Left kidney (tissue), 2 donors: ENCODE measurements around the gene HTR7. TPM values are rescaled to one million over a fixed set of nuclear protein-coding genes. Genes with fewer than 3 reads are reported as not detected.

Experiments
- DNase-seq: peaks from one replicate; pipeline ENCODE4 v3.0.0-alpha.2; 2013
- polyA plus RNA-seq: library from polyadenylated mRNA; unstranded; fragments of 120-200 nt; gene quantifications from one replicate; pipeline ENCODE4 v1.2.1, GENCODE V29; 2013; ENCODE audit not compliant: insufficient read length

The HTR7 gene
- polyA plus RNA-seq, 1 donor, result 0.53 TPM

DNA sequence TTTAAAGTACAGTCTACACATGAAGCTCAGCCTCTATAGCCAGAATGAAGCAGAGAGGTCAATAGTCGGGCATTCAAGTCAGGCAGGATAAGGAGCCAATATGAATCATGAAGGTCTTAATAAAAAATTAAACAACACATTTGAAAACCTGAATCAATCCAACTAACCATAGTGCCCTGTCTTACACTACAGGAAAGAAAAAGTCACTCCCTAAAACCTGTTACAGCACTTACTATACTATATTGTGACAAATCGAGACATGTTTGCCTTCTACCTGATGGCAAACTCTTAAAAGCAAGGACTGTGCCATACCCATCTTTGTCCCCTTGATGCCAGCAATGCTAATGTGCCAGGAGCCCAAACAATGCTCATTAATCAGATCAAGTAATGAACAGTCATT is 117.6 kb downstream of the HTR7 start:
- DNase-seq, result no peak

DNA sequence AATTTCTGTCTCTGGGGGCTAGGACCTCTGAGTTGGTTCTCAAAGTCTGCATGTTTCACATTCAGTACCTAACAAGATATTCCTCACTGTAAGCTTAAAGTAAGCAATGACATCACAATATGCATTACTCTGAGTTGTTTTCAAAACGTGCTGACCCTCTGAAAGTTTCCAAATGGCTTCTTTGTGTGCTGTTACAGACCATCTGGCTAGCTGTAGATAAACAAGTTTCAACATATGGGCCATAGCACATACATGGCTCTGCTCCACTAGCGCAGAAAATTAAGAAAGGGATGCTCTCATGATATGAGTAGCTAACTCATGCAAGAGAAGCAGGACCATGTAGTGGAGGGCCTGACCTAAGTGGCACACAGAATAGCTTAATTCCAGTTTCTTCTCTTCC is 119.0 kb downstream of the HTR7 start:
- DNase-seq, result no peak

DNA sequence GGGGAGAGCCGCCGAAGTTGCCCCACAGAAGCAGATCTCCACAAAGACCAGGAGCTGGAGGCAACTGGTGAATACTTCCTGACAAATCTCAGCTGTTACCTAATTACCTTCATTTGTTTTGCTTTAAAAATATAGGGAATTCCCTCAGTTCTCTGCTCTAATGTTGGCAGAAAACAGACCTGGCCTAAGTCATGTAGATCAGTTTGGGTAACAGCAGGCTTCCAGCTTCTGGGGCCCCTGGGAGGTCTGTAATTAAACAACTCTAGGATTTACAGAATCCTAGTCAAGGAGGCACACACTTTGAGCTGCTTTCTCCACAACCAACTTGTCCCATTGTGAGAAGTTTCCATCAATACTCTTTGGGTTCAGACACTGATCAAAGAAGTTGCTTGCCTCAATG is 123.4 kb downstream of the HTR7 start:
- no peak for DNase-seq

DNA sequence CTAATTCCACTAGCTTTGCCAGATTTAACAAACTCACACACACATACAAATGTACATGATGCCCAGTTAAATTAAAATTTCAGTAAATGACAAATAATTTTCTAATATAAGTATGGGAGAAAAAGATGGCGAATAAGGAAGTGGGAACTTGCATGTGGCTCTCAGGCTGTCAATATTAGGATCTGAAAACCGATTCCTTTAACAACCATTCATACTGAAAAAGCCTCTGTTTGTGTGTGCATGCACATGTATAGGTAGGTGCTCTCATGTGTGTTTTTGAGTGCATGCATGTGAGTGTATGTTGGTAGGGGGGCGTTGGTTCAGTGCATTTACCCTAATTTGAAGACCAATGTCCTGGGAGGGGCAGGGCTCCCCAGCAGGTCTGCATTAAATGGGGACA is 125.3 kb downstream of the HTR7 start:
- DNase-seq, result no peak

DNA sequence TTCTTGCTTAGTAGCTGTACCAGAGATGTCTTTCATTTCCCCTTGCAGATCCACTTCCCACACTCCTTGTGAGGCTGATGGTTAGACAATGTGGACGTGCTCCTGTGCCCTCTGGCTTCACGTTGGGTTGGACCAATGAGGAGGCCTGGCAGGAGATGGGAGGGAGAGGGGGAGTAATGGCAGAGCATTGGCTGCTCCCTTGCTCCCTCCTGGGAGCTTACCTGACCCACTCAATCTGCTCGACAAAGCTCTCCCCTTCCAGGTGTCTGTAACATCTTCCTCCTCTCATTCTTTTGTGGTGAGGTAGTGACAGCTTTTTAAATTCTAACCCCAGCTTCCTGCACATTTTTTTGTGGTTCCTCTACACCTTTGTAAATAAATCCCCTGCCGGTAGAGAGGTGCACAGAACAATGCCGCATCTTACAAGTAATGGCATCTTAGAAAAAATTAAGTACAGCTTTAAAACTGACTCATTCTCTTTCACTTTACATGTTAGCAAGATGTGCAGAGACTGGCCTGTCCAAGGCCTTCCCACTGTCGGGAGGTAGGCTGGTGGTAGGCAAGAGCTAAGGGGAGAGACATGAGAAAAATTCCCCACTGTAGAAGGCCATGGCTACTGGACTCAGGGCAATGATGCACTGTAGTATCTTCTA is 134.3 kb downstream of the HTR7 start:
- DNase-seq, result no peak

DNA sequence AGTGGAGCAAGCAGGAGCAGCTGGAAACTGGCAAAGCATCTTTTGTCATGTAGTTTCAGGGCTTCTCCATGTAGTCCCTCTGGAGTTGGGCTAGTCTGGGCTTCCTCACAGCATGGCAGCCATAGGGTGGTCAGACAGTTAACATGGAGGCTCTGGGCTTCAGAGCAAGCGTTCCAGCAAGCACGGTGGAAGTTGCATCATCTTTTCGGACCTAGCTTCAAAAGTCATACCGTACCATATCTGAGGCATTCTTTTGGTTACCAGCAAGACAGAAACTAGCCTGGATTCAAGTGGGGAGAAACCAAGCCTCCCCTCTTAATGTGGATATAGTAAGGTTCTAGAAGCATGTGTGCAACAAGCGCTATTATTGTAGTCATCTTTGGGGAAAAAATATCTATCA is 135.0 kb downstream of the HTR7 start:
- DNase-seq, result no peak

DNA sequence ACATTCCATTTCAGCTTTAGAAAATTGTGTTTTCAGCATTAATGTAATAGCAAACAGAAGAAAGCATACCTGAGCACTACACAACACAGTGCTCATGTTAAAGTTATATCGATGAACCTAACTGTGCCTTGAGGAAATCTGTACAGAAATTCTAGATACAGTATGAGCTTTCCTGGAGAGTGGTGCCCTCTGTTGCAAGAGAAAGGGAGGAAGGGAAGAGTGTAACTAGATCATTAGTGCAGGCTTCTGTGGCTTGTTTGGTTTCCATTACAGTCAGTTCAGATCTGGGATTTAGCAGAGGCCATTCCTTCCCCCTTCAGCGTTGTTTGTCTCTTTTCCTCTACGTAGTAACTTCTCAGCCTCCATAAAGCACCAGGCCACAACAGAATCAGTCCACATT is 139.7 kb downstream of the HTR7 start:
- no peak for DNase-seq

DNA sequence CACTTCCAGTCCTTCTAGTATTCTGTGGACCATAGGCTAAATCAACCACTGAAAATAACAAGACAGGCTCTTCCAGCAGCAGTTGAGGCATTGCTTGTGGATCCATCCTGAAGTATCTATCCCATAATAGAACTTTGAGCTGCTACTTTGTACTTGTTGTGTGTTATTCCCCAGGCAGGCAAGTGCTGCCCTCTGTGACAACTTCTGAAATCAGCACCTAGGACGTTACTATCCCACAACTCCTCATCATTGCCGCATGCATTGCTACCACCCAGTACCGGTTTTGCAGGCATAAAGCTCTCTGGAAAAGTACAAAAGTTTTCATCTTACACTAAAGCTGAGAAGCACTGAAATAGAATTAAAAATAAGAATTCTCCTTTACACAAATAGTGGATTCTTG is 145.3 kb downstream of the HTR7 start:
- no peak for DNase-seq

DNA sequence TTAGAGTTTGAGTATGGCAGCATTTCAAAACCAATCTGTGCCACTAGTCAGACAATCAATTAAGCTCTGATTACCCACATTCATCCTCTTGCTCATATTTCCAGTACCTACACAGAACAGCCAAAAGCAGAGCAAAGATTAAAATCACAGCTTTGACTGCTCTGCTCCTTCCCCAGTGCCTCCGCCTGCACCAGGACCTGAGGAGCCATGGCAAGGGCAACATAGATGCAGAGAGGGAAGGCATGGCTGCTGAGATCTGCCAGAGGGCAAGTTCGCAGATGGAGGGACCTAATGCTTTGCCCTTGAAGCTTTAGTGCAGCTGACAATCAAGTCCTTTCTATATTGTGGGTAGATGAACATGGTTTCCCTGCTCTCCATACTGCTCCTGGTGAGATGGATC is 148.1 kb downstream of the HTR7 start:
- no peak for DNase-seq

DNA sequence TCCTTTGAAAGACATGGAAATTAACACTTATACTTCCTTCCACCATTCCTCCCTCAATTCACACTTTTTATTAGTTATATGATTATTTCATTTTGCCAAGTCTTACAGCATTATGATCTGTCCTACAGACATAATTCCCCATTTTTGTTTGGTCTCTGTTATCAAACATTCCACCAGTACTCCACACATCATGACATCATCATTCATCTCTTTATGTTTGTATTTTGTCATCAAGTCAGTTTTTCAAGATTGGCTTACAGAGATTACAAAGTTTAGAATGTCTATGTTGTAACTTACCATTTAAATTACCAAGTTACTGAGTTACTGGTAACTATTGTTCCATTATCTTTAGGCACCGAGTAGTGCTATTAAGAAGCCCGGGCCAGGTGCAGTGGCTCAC is 150.2 kb downstream of the HTR7 start:
- no peak for DNase-seq

DNA sequence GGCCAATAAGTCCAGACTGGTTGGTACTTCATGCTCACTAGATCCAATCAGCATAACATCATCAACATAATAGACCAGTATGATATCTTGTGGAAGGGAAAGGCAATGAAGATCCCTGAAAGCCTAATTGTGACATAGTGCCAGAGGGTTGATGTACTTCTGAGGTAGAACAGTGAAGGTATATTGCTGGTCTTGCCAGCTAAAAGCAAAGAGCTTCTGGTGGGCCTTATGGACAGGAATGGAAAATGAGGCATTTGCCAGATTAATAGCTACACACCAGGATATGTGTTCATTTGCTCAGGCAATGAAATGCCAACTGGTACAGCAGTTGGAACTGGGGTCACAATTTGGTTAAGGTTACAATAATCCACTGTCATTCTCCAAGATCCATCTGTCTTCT is 156.4 kb downstream of the HTR7 start:
- no peak for DNase-seq

DNA sequence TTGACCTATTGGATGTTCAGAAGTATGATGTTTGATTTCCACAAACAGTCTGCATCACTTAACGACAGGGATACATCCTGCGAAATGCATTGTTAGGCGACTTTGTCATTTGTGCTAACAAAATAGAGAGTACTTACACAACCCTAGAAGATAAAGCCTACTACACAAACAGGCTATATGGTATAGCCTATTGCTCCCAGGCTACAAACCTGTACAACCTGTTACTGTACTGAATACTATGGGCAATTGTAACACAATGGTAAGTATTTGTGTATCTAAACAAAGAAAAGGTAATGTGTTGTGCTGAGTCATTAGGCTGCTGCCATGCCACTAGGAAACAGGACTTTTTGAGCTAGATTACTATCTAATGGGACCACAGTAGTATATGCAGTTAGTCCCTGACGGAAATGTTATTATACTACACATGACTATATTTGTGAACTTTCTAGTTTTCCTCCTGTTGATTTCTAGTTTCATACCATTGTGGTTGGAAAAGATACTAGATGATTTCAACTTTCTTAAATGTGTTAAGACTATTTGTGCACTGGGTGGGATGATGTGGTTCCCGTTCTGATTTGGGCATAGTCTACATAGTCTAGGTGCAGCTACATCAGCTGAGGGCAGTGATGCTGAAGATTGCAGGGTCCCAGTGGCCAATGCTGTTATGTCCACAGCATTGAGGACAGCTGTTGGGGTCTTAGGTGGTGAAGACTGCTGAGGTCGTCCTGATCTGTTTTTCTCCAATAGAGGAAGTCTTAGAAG is 161.7 kb downstream of the HTR7 start:
- no peak for DNase-seq

Other genes with a start within 250 kb of the HTR7 start
- 63.4 TPM for gene RPP30, start 13.9 kb upstream of the HTR7 start, polyA plus RNA-seq
- gene ANKRD1, start 63.0 kb upstream of the HTR7 start, polyA plus RNA-seq, result 0.86 TPM